ENCODE measurements around the gene TAS2R19.

- TF ChIP-seq CTCF (IDR thresholded peaks at IDR 0.05) (no peak), POLR2AphosphoS5 (IDR thresholded peaks at IDR 0.05) (no peak)
These were observed 37.4 kb upstream of the TAS2R19 start for GRCh38 chr12:11059784-11060183.

Data from gastroesophageal sphincter (tissue), 3 donors.